HCT116 (cell line): ENCODE results near the gene SLCO6A1. TPM values are rescaled to one million over a fixed set of nuclear protein-coding genes. Genes with fewer than 3 reads are reported as not detected.

Experiments used
- ATAC-seq: fragments of 200-7000 bp; cut with Tn5 transposase; 2 replicates; pipeline ENCODE4 v1.9.1; 2020; ENCODE audit warnings: mild to moderate bottlenecking, moderate library complexity
- BruUV-seq: library from RNA; stranded (reverse); fragments of 400-500 nt; replicated peaks from 2 replicates; lab custom pipeline; 2021; lab: Mats Ljungman, UMichigan
- CTCF ChIA-PET: fragments of 300-600 bp; sonication (Branson Sonifier 250); formaldehyde crosslinking; loops from one replicate; lab custom pipeline; 2021; ENCODE audit warnings: antibody characterized with exemption; lab: Charles Lee
- POLR2A ChIA-PET: fragments of 300-600, 350-600 bp; sonication (Branson Sonifier 250); formaldehyde crosslinking; loops from one replicate; lab custom pipeline; 2021; ENCODE audit warnings: antibody characterized with exemption; lab: Charles Lee
- RAD21 ChIA-PET, 2 experiments: fragments of 300-600 bp; sonication (Branson Sonifier 250); formaldehyde crosslinking; loops; one replicate each; lab custom pipeline; 2023; ENCODE audit warnings: low total read pairs in 2 of 2; ENCODE audit not compliant: uncharacterized antibody in 2 of 2, unreplicated experiment in 2 of 2, low non-redundant PET in 1 of 2; lab: Charles Lee
- DNase-seq: peaks from one replicate; pipeline ENCODE4 v3.0.0-alpha.2; 2010; ENCODE audit warnings: low read depth, low spot score
- H2AFZ ChIP-seq: fragments of 200-600 bp; shearing (Covaris generic), sonication (generic); 2 replicates; pipeline ENCODE4 v1.6.1; 2017; ENCODE audit warnings: low read depth, mixed run types, mixed read lengths, antibody characterized with exemption, low read length; ENCODE audit not compliant: poor library complexity, severe bottlenecking
- H3K27ac ChIP-seq: 2 replicates; pipeline ENCODE4 v1.5.1; 2012; ENCODE audit warnings: low read depth, low read length
- H3K27me3 ChIP-seq: fragments of 200-600 bp; sonication (generic); 2 replicates; pipeline ENCODE4 v1.6.1; 2016; ENCODE audit warnings: mixed run types, low read length, mixed read lengths; ENCODE audit not compliant: insufficient read depth
- H3K36me3 ChIP-seq, 2 experiments: fragments of 200-500 bp in 1 of 2; fragments of 200-600 bp in 1 of 2; sonication (Bioruptor generic) in 1 of 2; sonication (generic) in 1 of 2; 2 replicates each; pipeline versions ENCODE4 v1.5.1 to v1.6.1; 2014 to 2016; ENCODE audit warnings: low read length in 2 of 2, inconsistent platforms in 1 of 2, mixed read lengths in 1 of 2, mixed run types in 1 of 2; ENCODE audit not compliant: insufficient read depth in 2 of 2, control insufficient read depth in 1 of 2
- H3K4me1 ChIP-seq, 2 experiments: fragments of 200-600 bp in 1 of 2; sonication (generic) in 1 of 2; 2 replicates each; pipeline versions ENCODE4 v1.5.1 to v1.6.1; 2012 to 2017; ENCODE audit warnings: low read length in 2 of 2, inconsistent platforms in 1 of 2, mild to moderate bottlenecking in 1 of 2, mixed read lengths in 1 of 2, mixed run types in 1 of 2, moderate library complexity in 1 of 2; ENCODE audit not compliant: insufficient read depth in 2 of 2, control insufficient read depth in 1 of 2
- H3K4me2 ChIP-seq: fragments of 200-600 bp; sonication (generic); 2 replicates; pipeline ENCODE4 v1.6.1; 2017; ENCODE audit warnings: mixed run types, low read length, mixed read lengths
- H3K4me3 ChIP-seq, 2 experiments: fragments of 200-600 bp in 1 of 2; sonication (generic) in 1 of 2; replicated peaks in 1 of 2; 2 replicates each; pipeline ENCODE4 v1.5.1; 2011 to 2016; ENCODE audit warnings: low read length in 2 of 2, control low read depth in 1 of 2, low read depth in 1 of 2, mild to moderate bottlenecking in 1 of 2, mixed read lengths in 1 of 2, mixed run types in 1 of 2
- H3K79me2 ChIP-seq: fragments of 200-600 bp; sonication (generic); 2 replicates; pipeline ENCODE4 v1.6.1; 2017; ENCODE audit warnings: mild to moderate bottlenecking, mixed run types, low read length, moderate library complexity, mixed read lengths; ENCODE audit not compliant: insufficient read depth
- H3K9ac ChIP-seq: fragments of 200-600 bp; sonication (generic); 2 replicates; pipeline ENCODE4 v1.6.1; 2016; ENCODE audit warnings: low read length, mixed read lengths
- H3K9me2 ChIP-seq: fragments of 200-600 bp; sonication (generic), shearing (Covaris generic); 2 replicates; pipeline ENCODE4 v1.6.1; 2017; ENCODE audit warnings: mixed run types, mild to moderate bottlenecking, moderate library complexity; ENCODE audit not compliant: insufficient read depth
- H3K9me3 ChIP-seq, 2 experiments: fragments of 200-500 bp in 1 of 2; fragments of 200-600 bp in 1 of 2; sonication (Bioruptor generic) in 1 of 2; sonication (generic) in 1 of 2; 2 replicates each; pipeline ENCODE4 v1.6.1; 2014 to 2017; ENCODE audit warnings: low read length in 2 of 2, mixed read lengths in 2 of 2, inconsistent platforms in 1 of 2, low read depth in 1 of 2, mild to moderate bottlenecking in 1 of 2, mixed run types in 1 of 2, moderate library complexity in 1 of 2; ENCODE audit not compliant: control insufficient read depth in 1 of 2, insufficient read depth in 1 of 2
- H4K20me1 ChIP-seq: fragments of 200-600 bp; sonication (generic), shearing (Covaris generic); 2 replicates; pipeline ENCODE4 v1.6.1; 2017; ENCODE audit warnings: mixed run types, mild to moderate bottlenecking, moderate library complexity; ENCODE audit not compliant: insufficient read depth
- CBX3 ChIP-seq: IDR thresholded peaks from 2 replicates; pipeline ENCODE4 v1.6.1; 2012; ENCODE audit warnings: low read depth
- CEBPB ChIP-seq: IDR thresholded peaks from 2 replicates; pipeline ENCODE4 v1.6.1; 2012; ENCODE audit warnings: low read depth
- EGR1 ChIP-seq: IDR thresholded peaks from 2 replicates; pipeline ENCODE4 v1.6.1; 2012; ENCODE audit warnings: low read depth
- ELF1 ChIP-seq: IDR thresholded peaks from 2 replicates; pipeline ENCODE4 v1.6.1; 2012; ENCODE audit warnings: low read depth, borderline replicate concordance
- EZH2 ChIP-seq: fragments of 200-600 bp; sonication (generic); IDR thresholded peaks from 2 replicates; pipeline ENCODE4 v1.6.1; 2017; ENCODE audit warnings: antibody characterized with exemption, mixed run types
- EZH2phosphoT487 ChIP-seq: fragments of 200-600 bp; IDR thresholded peaks from 2 replicates; pipeline ENCODE4 v1.6.1; 2018; ENCODE audit warnings: antibody characterized with exemption, borderline replicate concordance
- FOSL1 ChIP-seq: IDR thresholded peaks from 2 replicates; pipeline ENCODE4 v1.6.1; 2012; ENCODE audit warnings: low read depth
- POLR2AphosphoS5 ChIP-seq: IDR thresholded peaks from 2 replicates; pipeline ENCODE4 v1.6.1; 2011; ENCODE audit warnings: mild to moderate bottlenecking, low read depth, low read length, moderate library complexity
- SIN3A ChIP-seq: IDR thresholded peaks from 2 replicates; pipeline ENCODE4 v1.6.1; 2012; ENCODE audit warnings: low read depth
- SRF ChIP-seq: IDR thresholded peaks from 2 replicates; pipeline ENCODE4 v1.6.1; 2012; ENCODE audit warnings: low read depth
- TCF7L2 ChIP-seq: IDR thresholded peaks from 2 replicates; pipeline ENCODE4 v1.7.0; 2011; ENCODE audit warnings: borderline replicate concordance, inconsistent platforms; ENCODE audit not compliant: insufficient read depth, insufficient read length; ENCODE audit errors: extremely low read depth
- YY1 ChIP-seq: IDR thresholded peaks from 2 replicates; pipeline ENCODE4 v1.6.1; 2011; ENCODE audit warnings: low read length, low read depth, moderate library complexity, mild to moderate bottlenecking; ENCODE audit not compliant: insufficient replicate concordance; ENCODE audit errors: extremely low read depth
- ZFX ChIP-seq: fragments of 450-650 bp; IDR thresholded peaks from 2 replicates; pipeline ENCODE4 v1.6.1; 2017
- intact Hi-C: fragments of 100-400 bp; cut with micrococcal nuclease; formaldehyde crosslinking; loops from 2 replicates; pipeline ENCODE4 v1.10.0; 2022
- total RNA-seq: library from RNA; stranded (reverse); gene quantifications from one replicate; pipeline ENCODE4 v1.2.1, GENCODE V29; 2021; ENCODE audit not compliant: unreplicated experiment
- TF ChIP-seq, protein P1 (sequence below): IDR thresholded peaks from 2 replicates; pipeline ENCODE4 v1.6.1; 2012
- TF ChIP-seq, protein P2 (sequence below): IDR thresholded peaks from 2 replicates; pipeline ENCODE4 v1.6.1; 2012
- TF ChIP-seq, protein P3 (sequence below): IDR thresholded peaks from 2 replicates; pipeline ENCODE4 v1.6.1; 2011; ENCODE audit warnings: mild to moderate bottlenecking, low read length, moderate library complexity; ENCODE audit not compliant: insufficient replicate concordance; ENCODE audit errors: extremely low read depth
- TF ChIP-seq, protein P4 (sequence below), 3 experiments: fragments of 200-600 bp in 1 of 3; sonication (generic) in 1 of 3; IDR thresholded peaks in 2 of 3; conservative IDR thresholded peaks in 1 of 3; 2 replicates each; pipeline ENCODE4 v1.5.1; 2012 to 2017; ENCODE audit warnings: low read depth in 2 of 3, low read length in 2 of 3, antibody characterized with exemption in 1 of 3, borderline replicate concordance in 1 of 3, control low read depth in 1 of 3, mild to moderate bottlenecking in 1 of 3, mixed read lengths in 1 of 3, mixed run types in 1 of 3, moderate library complexity in 1 of 3; ENCODE audit not compliant: insufficient read depth in 1 of 3

The SLCO6A1 gene
- total RNA-seq, 1 experiment from 2014 or later: 0.69 TPM

DNA sequence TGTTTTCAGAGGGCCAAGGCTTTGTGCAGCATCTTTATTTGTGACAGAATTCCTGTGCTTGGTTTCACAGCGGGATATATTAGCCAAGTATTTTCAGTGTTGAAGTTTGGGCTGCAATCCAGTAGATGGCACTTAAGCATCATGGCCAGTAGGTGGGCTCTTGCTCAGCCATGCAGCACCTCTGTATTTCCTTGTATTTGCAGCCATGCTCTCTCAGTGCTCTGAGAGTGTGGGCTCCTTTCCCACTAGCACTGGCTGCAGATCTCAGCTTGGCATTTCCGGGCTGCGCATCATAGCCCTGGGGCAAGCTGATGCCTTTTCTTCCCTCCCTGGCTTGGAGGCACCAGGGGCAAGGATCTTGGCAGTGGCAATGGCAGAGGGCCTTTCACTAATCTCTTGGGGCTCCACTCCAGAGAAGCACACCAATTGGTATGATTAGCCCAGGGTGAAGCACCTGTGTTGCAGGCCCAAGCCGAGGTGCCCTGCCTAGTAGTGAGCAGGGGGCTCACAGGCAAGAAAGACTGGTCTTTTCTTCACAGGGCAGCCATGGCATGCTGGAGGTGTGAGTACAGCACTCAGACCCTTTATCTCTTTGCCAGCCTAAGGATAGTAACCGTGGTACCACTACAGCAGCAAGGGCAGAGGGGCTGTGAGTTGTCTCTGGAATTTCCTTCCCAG, 48.3 kb downstream of the SLCO6A1 start (continued):
- no peak for TF ChIP-seq SIN3A
- TF ChIP-seq SRF: no peak

DNA sequence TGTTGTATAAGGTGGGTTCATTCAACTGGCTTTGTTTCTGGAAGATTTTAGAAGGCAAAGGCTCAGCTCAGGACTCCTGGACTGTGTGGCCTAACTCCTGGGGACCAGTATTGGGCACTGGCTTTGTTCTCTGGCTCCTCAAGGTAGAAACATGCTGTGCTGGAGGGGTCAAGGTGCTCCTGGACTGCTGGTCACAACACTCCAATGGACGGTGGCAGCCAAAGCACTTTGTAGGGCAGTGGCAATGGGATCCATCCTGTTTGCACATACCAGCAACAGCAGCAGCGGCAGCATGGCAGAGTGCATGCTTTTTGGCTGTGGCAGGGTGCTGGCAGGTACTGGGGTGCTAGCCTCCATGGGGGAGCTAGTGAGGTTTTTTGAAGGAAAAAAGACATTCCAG, 65.3 kb downstream of the SLCO6A1 start:
- BruUV-seq: no TSS peak
- no peak overlapping the region for H3K4me2 ChIP-seq
- no peaks in the 10 kb centered on the region for H3K36me3 ChIP-seq
- no peaks in the 10 kb centered on the region for H4K20me1 ChIP-seq
- POLR2A ChIA-PET: no interaction called here
- TF ChIP-seq, protein P1, sequence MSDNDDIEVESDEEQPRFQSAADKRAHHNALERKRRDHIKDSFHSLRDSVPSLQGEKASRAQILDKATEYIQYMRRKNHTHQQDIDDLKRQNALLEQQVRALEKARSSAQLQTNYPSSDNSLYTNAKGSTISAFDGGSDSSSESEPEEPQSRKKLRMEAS: no peak
- no peak for TF ChIP-seq EZH2phosphoT487
- TF ChIP-seq, protein P2, sequence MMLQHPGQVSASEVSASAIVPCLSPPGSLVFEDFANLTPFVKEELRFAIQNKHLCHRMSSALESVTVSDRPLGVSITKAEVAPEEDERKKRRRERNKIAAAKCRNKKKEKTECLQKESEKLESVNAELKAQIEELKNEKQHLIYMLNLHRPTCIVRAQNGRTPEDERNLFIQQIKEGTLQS: no peak
- no peak for TF ChIP-seq POLR2AphosphoS5
- TF ChIP-seq, protein P3, sequence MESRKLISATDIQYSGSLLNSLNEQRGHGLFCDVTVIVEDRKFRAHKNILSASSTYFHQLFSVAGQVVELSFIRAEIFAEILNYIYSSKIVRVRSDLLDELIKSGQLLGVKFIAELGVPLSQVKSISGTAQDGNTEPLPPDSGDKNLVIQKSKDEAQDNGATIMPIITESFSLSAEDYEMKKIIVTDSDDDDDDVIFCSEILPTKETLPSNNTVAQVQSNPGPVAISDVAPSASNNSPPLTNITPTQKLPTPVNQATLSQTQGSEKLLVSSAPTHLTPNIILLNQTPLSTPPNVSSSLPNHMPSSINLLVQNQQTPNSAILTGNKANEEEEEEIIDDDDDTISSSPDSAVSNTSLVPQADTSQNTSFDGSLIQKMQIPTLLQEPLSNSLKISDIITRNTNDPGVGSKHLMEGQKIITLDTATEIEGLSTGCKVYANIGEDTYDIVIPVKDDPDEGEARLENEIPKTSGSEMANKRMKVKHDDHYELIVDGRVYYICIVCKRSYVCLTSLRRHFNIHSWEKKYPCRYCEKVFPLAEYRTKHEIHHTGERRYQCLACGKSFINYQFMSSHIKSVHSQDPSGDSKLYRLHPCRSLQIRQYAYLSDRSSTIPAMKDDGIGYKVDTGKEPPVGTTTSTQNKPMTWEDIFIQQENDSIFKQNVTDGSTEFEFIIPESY: no peak
- no peak for TF ChIP-seq EZH2
- TF ChIP-seq, protein P4, sequence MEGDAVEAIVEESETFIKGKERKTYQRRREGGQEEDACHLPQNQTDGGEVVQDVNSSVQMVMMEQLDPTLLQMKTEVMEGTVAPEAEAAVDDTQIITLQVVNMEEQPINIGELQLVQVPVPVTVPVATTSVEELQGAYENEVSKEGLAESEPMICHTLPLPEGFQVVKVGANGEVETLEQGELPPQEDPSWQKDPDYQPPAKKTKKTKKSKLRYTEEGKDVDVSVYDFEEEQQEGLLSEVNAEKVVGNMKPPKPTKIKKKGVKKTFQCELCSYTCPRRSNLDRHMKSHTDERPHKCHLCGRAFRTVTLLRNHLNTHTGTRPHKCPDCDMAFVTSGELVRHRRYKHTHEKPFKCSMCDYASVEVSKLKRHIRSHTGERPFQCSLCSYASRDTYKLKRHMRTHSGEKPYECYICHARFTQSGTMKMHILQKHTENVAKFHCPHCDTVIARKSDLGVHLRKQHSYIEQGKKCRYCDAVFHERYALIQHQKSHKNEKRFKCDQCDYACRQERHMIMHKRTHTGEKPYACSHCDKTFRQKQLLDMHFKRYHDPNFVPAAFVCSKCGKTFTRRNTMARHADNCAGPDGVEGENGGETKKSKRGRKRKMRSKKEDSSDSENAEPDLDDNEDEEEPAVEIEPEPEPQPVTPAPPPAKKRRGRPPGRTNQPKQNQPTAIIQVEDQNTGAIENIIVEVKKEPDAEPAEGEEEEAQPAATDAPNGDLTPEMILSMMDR (IDR thresholded peaks at IDR 0.05 in 2 of 3, conservative IDR thresholded peaks at IDR 0.05 in 1 of 3; ENCODE audit: borderline replicate concordance in 1 of 3, insufficient read depth in 1 of 3, low read depth in 2 of 3, low read length in 2 of 3): no peak
- no peak for TF ChIP-seq EGR1
- TF ChIP-seq ELF1: no peak
- TF ChIP-seq FOSL1: no peak
- no peak for TF ChIP-seq TCF7L2
- TF ChIP-seq SRF: no peak
- no peak for TF ChIP-seq CBX3
- TF ChIP-seq YY1: no peak
- TF ChIP-seq CEBPB: no peak
- no peak for TF ChIP-seq ZFX
- H3K27me3 ChIP-seq: no peaks in the 10 kb centered on the region
- no peaks in the 10 kb centered on the region for H3K79me2 ChIP-seq
- ATAC-seq: no peak
- H3K4me1 ChIP-seq: no peaks in the 10 kb centered on the region
- intact Hi-C loops: no loop called here
- H3K9me3 ChIP-seq: no peaks in the 10 kb centered on the region
- CTCF ChIA-PET: interaction anchor here (1.1 kb wide), 1 partner anchor 12 kb away, joined by 3 read pairs; no protein-coding TSS in a partner anchor
- no peaks in the 10 kb centered on the region for H3K9me2 ChIP-seq
- no peak overlapping the region for H2AFZ ChIP-seq
- no peak overlapping the region for H3K27ac ChIP-seq
- no peak overlapping the region for H3K9ac ChIP-seq
- RAD21 ChIA-PET: no interaction called here
- H3K4me3 ChIP-seq: no peak overlapping the region
- no peak for DNase-seq
